SK-N-SH (cell line): ENCODE data around the gene CDK6.
"Not testable (repeated sequence)": the region's sequence is repeated elsewhere in the genome, so short reads cannot be mapped to it uniquely, and the experiment has no call there.

ENCODE experiments used
- CHD2 ChIP-seq: fragments of 150-350 bp; IDR thresholded peaks from 2 replicates; pipeline ENCODE4 v1.6.1; 2018; ENCODE audit warnings: low read length; ENCODE audit not compliant: partially characterized antibody
- EP300 ChIP-seq, 2 experiments: IDR thresholded peaks; 2 replicates each; pipeline versions ENCODE4 v1.4.0 to v1.6.1; 2012; ENCODE audit warnings: borderline replicate concordance in 1 of 2, low read depth in 1 of 2, low read length in 1 of 2
- GABPA ChIP-seq: IDR thresholded peaks from 2 replicates; pipeline ENCODE4 v1.4.0; 2012; ENCODE audit warnings: low read depth, mild to moderate bottlenecking
- GATA2 ChIP-seq: sonication (generic); formaldehyde crosslinking; IDR thresholded peaks from 2 replicates; pipeline ENCODE4 v1.5.0; 2020; ENCODE audit warnings: mild to moderate bottlenecking, missing genetic modification reagents
- NRF1 ChIP-seq: IDR thresholded peaks from 2 replicates; pipeline ENCODE4 v1.6.1; 2012; ENCODE audit warnings: low read depth, mild to moderate bottlenecking, low read length
- POLR2AphosphoS5 ChIP-seq: IDR thresholded peaks from 2 replicates; pipeline ENCODE4 v1.6.1; 2012; ENCODE audit warnings: low read depth, low read length
- RCOR1 ChIP-seq: fragments of 150-350 bp; IDR thresholded peaks from 2 replicates; pipeline ENCODE4 v1.6.1; 2017; ENCODE audit warnings: antibody characterized with exemption, low read length
- RXRA ChIP-seq: IDR thresholded peaks from 2 replicates; pipeline ENCODE4 v1.4.0; 2012; ENCODE audit warnings: low read depth, mild to moderate bottlenecking, borderline replicate concordance
- SMC3 ChIP-seq: IDR thresholded peaks from 2 replicates; pipeline ENCODE4 v1.6.1; 2012; ENCODE audit warnings: low read depth, low read length, improper control_type of control experiment
- TCF12 ChIP-seq: IDR thresholded peaks from 2 replicates; pipeline ENCODE4 v1.4.0; 2012
- TEAD4 ChIP-seq: IDR thresholded peaks from 2 replicates; pipeline ENCODE4 v1.4.0; 2012; ENCODE audit warnings: mild to moderate bottlenecking, borderline replicate concordance; ENCODE audit not compliant: insufficient read depth
- USF2 ChIP-seq: fragments of 150-350 bp; IDR thresholded peaks from 2 replicates; pipeline ENCODE4 v1.6.1; 2017; ENCODE audit warnings: antibody characterized with exemption, low read length, low read depth, borderline replicate concordance
- TF ChIP-seq, protein P1 (sequence below): fragments of 200-600 bp; sonication (generic); IDR thresholded peaks from 2 replicates; pipeline ENCODE4 v1.6.1; 2017; ENCODE audit warnings: antibody characterized with exemption, mild to moderate bottlenecking, moderate library complexity

DNA sequence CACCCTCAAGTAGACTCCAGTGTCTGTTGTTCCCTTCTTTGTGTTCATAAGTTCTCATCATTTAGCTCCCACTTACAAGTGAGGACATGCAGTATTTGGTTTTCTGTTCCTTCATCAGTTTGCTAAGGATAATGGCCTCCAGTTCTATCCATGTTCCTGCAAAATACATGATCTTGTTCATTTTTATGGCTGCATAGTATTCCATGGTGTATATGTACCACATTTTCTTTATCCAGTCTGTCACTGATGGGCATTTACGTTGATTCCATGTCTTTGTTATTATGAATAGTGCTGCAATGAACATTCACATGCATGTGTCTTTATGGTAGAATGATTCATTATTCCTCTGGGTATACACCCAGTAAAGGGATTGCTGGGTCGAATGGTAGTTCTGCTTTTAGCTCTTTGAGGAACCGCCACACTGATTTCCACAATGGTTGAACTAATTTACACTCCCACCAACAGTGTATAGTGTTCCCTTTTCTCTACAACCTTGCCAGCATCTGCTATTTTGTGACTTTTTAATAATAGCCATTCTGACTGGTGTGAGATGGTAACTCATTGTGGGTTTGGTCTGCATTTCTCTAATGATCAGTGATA, 79.0 kb downstream of the CDK6 start:
- TF ChIP-seq RXRA; GABPA; POLR2AphosphoS5; EP300 (IDR thresholded peaks at IDR 0.05; ENCODE audit: borderline replicate concordance in 1 of 2, low read depth in 1 of 2, low read length in 1 of 2); SMC3; CHD2; RCOR1; GATA2 (CRISPR knock-in tag); USF2; NRF1; TEAD4; TCF12: not testable (repeated sequence)
- TF ChIP-seq, protein P1, sequence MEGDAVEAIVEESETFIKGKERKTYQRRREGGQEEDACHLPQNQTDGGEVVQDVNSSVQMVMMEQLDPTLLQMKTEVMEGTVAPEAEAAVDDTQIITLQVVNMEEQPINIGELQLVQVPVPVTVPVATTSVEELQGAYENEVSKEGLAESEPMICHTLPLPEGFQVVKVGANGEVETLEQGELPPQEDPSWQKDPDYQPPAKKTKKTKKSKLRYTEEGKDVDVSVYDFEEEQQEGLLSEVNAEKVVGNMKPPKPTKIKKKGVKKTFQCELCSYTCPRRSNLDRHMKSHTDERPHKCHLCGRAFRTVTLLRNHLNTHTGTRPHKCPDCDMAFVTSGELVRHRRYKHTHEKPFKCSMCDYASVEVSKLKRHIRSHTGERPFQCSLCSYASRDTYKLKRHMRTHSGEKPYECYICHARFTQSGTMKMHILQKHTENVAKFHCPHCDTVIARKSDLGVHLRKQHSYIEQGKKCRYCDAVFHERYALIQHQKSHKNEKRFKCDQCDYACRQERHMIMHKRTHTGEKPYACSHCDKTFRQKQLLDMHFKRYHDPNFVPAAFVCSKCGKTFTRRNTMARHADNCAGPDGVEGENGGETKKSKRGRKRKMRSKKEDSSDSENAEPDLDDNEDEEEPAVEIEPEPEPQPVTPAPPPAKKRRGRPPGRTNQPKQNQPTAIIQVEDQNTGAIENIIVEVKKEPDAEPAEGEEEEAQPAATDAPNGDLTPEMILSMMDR: not testable (repeated sequence)
